Measurements from ENCODE around the gene COL8A1.

Gene COL8A1

DNA sequence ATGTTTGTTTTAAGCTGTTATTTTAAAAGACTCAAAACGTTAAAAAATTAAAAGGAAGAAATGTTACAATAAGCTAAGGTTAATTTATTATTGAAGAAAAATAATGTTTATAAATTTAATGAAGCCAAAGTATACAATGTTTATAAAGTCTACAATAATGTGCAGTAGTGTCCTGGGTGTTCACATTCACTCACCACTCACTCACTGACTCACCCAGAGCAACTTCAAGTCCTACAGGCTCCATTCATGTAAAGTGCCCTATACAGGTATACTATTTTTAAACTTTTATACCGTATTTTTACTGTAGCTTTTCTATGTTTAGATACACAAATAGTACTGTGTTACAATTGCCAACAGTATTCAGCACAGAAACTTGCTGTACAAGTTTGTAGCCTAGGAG, 55.2 kb downstream of the COL8A1 start:
- Histone ChIP-seq H3K79me2 (ENCODE audit: insufficient read depth, low read length) (no peaks in the 10 kb centered on the region), H3K9ac (ENCODE audit: low read length) (no peak overlapping the region), H4K20me1 (ENCODE audit: low read depth, low read length) (no peaks in the 10 kb centered on the region), H3K27ac (ENCODE audit: low read depth, low read length) (no peak overlapping the region), H3K27me3 (ENCODE audit: low read length) (no peaks in the 10 kb centered on the region), H3K4me3 (ENCODE audit: insufficient read depth, low read length, poor library complexity, severe bottlenecking) (no peak overlapping the region), H3K9me2 (replicated peaks; ENCODE audit: insufficient read depth, low read length) (no peaks in the 10 kb centered on the region), H2AFZ (ENCODE audit: low read depth, low read length, severe bottlenecking) (no peak overlapping the region), H3K9me3 (ENCODE audit: insufficient read depth, low read length) (no peaks in the 10 kb centered on the region), H3K36me3 (ENCODE audit: low read length) (no peaks in the 10 kb centered on the region), H3K4me2 (ENCODE audit: low read depth, low read length, poor library complexity, severe bottlenecking) (no peak overlapping the region), H3F3A (ENCODE audit: insufficient read depth) (no peaks in the 10 kb centered on the region)
- TF ChIP-seq, protein P1, sequence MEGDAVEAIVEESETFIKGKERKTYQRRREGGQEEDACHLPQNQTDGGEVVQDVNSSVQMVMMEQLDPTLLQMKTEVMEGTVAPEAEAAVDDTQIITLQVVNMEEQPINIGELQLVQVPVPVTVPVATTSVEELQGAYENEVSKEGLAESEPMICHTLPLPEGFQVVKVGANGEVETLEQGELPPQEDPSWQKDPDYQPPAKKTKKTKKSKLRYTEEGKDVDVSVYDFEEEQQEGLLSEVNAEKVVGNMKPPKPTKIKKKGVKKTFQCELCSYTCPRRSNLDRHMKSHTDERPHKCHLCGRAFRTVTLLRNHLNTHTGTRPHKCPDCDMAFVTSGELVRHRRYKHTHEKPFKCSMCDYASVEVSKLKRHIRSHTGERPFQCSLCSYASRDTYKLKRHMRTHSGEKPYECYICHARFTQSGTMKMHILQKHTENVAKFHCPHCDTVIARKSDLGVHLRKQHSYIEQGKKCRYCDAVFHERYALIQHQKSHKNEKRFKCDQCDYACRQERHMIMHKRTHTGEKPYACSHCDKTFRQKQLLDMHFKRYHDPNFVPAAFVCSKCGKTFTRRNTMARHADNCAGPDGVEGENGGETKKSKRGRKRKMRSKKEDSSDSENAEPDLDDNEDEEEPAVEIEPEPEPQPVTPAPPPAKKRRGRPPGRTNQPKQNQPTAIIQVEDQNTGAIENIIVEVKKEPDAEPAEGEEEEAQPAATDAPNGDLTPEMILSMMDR (IDR thresholded peaks at IDR 0.05; ENCODE audit: insufficient read depth, low read length, poor library complexity, severe bottlenecking): no peak
- no peak for TF ChIP-seq EZH2phosphoT487 (conservative IDR thresholded peaks at IDR 0.05; ENCODE audit: low read length)

DNA sequence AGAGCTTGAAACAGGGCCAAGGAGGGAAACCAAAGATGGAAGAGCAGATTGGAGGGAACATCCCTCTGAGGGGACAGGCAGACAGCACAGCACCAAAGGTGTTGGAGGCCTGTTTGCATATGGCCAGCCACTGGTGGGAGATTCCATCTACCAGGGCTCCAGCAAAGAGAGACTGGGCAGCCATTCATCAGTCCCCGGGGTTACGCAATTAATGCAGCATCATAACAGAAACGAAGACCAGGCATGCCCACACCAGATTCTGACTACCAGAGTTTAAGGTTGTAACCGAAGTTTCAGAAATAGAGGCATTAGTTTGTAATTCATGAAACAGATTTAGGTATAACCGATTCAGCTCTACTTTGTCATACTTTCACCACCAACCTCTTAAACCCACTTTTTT, 58.1 kb downstream of the COL8A1 start:
- TF ChIP-seq, protein P1 (IDR thresholded peaks at IDR 0.05; ENCODE audit: insufficient read depth, low read length, poor library complexity, severe bottlenecking): no peak
- no peak for TF ChIP-seq EZH2phosphoT487 (conservative IDR thresholded peaks at IDR 0.05; ENCODE audit: low read length)
- Histone ChIP-seq H2AFZ (ENCODE audit: low read depth, low read length, severe bottlenecking) (no peak overlapping the region), H3F3A (ENCODE audit: insufficient read depth) (no peaks in the 10 kb centered on the region), H3K9ac (ENCODE audit: low read length) (no peak overlapping the region), H3K9me3 (ENCODE audit: insufficient read depth, low read length) (no peaks in the 10 kb centered on the region), H4K20me1 (ENCODE audit: low read depth, low read length) (no peaks in the 10 kb centered on the region), H3K36me3 (ENCODE audit: low read length) (no peaks in the 10 kb centered on the region), H3K4me3 (ENCODE audit: insufficient read depth, low read length, poor library complexity, severe bottlenecking) (no peak overlapping the region), H3K4me2 (ENCODE audit: low read depth, low read length, poor library complexity, severe bottlenecking) (no peak overlapping the region), H3K27me3 (ENCODE audit: low read length) (no peaks in the 10 kb centered on the region), H3K27ac (ENCODE audit: low read depth, low read length) (no peak overlapping the region), H3K9me2 (replicated peaks; ENCODE audit: insufficient read depth, low read length) (no peaks in the 10 kb centered on the region), H3K79me2 (ENCODE audit: insufficient read depth, low read length) (no peaks in the 10 kb centered on the region)

DNA sequence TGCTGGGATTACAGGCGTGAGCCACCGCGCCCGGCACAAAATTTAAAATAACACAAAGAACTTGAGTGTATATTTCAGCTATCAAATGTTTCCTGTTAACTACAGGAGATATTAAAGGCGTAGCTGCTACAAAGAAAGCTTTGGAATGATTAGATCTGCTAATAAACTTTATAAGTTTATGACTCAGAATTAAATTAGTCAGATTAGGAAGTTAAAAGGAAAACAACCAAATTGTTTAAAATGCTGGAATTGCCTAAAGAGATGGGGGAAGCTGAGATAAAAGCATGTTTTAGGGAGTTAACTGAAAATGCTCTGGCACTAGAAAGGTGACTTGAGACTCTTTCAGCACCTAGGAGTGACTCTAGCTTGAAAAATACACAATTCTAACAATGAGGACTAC, 58.9 kb downstream of the COL8A1 start:
- no peaks in the 10 kb centered on the region for H3F3A ChIP-seq (ENCODE audit: insufficient read depth)
- no peaks in the 10 kb centered on the region for H4K20me1 ChIP-seq (ENCODE audit: low read depth, low read length)
- H3K79me2 ChIP-seq (ENCODE audit: insufficient read depth, low read length): no peaks in the 10 kb centered on the region
- H3K36me3 ChIP-seq (ENCODE audit: low read length): no peaks in the 10 kb centered on the region
- TF ChIP-seq, protein P1 (IDR thresholded peaks at IDR 0.05; ENCODE audit: insufficient read depth, low read length, poor library complexity, severe bottlenecking): no peak
- no peak for TF ChIP-seq EZH2phosphoT487 (conservative IDR thresholded peaks at IDR 0.05; ENCODE audit: low read length)
- H2AFZ ChIP-seq (ENCODE audit: low read depth, low read length, severe bottlenecking): no peak overlapping the region
- no peak overlapping the region for H3K27ac ChIP-seq (ENCODE audit: low read depth, low read length)
- no peaks in the 10 kb centered on the region for H3K9me3 ChIP-seq (ENCODE audit: insufficient read depth, low read length)
- no peak overlapping the region for H3K4me2 ChIP-seq (ENCODE audit: low read depth, low read length, poor library complexity, severe bottlenecking)
- no peak overlapping the region for H3K9ac ChIP-seq (ENCODE audit: low read length)
- 0 out of 2 replicates have a peak, but pooled peaks cover 2% of the 10 kb centered on the region for H3K27me3 ChIP-seq (ENCODE audit: low read length)
- H3K9me2 ChIP-seq (replicated peaks; ENCODE audit: insufficient read depth, low read length): no peaks in the 10 kb centered on the region
- no peak overlapping the region for H3K4me3 ChIP-seq (ENCODE audit: insufficient read depth, low read length, poor library complexity, severe bottlenecking)

Measured in SU-DHL-6 (cell line).